Activated B cell treated with CpG ODN at 0.5 μM for 24 hours (primary cell): ENCODE data around the gene DLGAP1. TPM values are rescaled to one million over a fixed set of nuclear protein-coding genes. Genes with fewer than 3 reads are reported as not detected.

Experiments
- ATAC-seq: fragments of 200-7000 bp; cut with Tn5 transposase; one replicate; pipeline ENCODE4 v1.10.0; 2021; ENCODE audit warnings: low read depth, mild to moderate bottlenecking, moderate library complexity
- CTCF ChIA-PET: fragments of 350-600 bp; sonication (Branson Sonifier 250); formaldehyde crosslinking; loops from one replicate; lab custom pipeline; 2021; ENCODE audit warnings: antibody characterized with exemption; lab: Charles Lee
- POLR2A ChIA-PET: fragments of 350-600 bp; sonication (Branson Sonifier 250); formaldehyde crosslinking; loops from one replicate; lab custom pipeline; 2021; ENCODE audit warnings: antibody characterized with exemption; lab: Charles Lee
- DNase-seq: peaks from one replicate; pipeline ENCODE4 v3.0.0; 2022
- H3K27ac Mint-ChIP-seq: one replicate; pipeline ENCODE4 v1.8.0; 2020; ENCODE audit warnings: mixed read lengths
- H3K27me3 Mint-ChIP-seq: one replicate; pipeline ENCODE4 v1.8.0; 2021; ENCODE audit warnings: mixed read lengths
- H3K36me3 Mint-ChIP-seq: one replicate; pipeline ENCODE4 v1.8.0; 2021; ENCODE audit warnings: low read depth, mixed read lengths
- H3K4me1 Mint-ChIP-seq: one replicate; pipeline ENCODE4 v1.8.0; 2021; ENCODE audit warnings: mixed read lengths
- H3K4me3 Mint-ChIP-seq: one replicate; pipeline ENCODE4 v1.8.0; 2020; ENCODE audit warnings: mild to moderate bottlenecking, mixed read lengths
- H3K9me3 Mint-ChIP-seq: one replicate; pipeline ENCODE4 v1.8.0; 2020; ENCODE audit warnings: mixed read lengths
- intact Hi-C: fragments of 100-400 bp; cut with micrococcal nuclease; formaldehyde crosslinking; loops from one replicate; pipeline ENCODE4 v1.15.1; 2024
- total RNA-seq: library from RNA; stranded (reverse); gene quantifications from 2 replicates; pipeline ENCODE4 v1.2.3, GENCODE V29; 2022
- TF ChIP-seq, protein P1 (sequence below): fragments of 200-600 bp; IDR thresholded peaks from one replicate; pipeline ENCODE4 v1.8.0; 2022; ENCODE audit warnings: antibody characterized with exemption, mild to moderate bottlenecking

DLGAP1 gene
- total RNA-seq, 1 donor from 2014 or later, result 0.18 TPM

DNA sequence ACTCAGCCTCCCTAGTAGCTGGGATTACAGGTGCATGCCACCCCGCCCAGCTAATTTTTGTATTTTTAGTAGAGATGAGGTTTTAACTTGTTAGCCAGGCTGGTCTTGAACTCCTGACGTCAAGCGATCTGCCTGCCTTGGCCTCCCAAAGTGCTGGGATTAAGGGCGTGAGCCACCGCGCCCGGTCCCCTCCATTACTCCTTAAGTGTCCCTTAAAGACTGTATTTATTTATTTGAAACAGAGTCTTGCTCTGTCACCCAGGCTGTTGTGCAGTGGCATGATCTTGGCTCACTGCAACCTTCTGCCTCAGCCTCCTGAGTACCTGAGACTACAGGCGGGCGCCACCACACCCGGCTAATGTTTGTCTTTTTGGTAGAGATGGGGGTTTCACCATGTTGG, 856.5 kb downstream of the DLGAP1 start:
- ATAC-seq (no peak), DNase-seq (no peak)
- Mint-ChIP-seq H3K27me3 (no peaks in the 10 kb centered on the region), H3K4me1 (peaks cover 47% of the 10 kb centered on the region), H3K36me3 (peaks cover 23% of the 10 kb centered on the region), H3K27ac (no peak overlapping the region), H3K9me3 (no peaks in the 10 kb centered on the region), H3K4me3 (no peak overlapping the region)
- TF ChIP-seq, protein P1, sequence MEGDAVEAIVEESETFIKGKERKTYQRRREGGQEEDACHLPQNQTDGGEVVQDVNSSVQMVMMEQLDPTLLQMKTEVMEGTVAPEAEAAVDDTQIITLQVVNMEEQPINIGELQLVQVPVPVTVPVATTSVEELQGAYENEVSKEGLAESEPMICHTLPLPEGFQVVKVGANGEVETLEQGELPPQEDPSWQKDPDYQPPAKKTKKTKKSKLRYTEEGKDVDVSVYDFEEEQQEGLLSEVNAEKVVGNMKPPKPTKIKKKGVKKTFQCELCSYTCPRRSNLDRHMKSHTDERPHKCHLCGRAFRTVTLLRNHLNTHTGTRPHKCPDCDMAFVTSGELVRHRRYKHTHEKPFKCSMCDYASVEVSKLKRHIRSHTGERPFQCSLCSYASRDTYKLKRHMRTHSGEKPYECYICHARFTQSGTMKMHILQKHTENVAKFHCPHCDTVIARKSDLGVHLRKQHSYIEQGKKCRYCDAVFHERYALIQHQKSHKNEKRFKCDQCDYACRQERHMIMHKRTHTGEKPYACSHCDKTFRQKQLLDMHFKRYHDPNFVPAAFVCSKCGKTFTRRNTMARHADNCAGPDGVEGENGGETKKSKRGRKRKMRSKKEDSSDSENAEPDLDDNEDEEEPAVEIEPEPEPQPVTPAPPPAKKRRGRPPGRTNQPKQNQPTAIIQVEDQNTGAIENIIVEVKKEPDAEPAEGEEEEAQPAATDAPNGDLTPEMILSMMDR, result no peak
- CTCF ChIA-PET, result interaction anchor here (0.7 to 5.8 kb wide), 3 partner anchors 9 to 72 kb away, joined by 3 to 75 read pairs (median 3); no protein-coding TSS in a partner anchor
- POLR2A ChIA-PET, result interaction anchor here (0.6 to 7.9 kb wide), 3 partner anchors 67 to 148 kb away, joined by 3 to 432 read pairs (median 4); partner anchors contain the start of gene TGIF1
- intact Hi-C loops, result loop anchor here (5.0 kb wide), 1 partner anchor 636 kb away; no protein-coding TSS in a partner anchor

DNA sequence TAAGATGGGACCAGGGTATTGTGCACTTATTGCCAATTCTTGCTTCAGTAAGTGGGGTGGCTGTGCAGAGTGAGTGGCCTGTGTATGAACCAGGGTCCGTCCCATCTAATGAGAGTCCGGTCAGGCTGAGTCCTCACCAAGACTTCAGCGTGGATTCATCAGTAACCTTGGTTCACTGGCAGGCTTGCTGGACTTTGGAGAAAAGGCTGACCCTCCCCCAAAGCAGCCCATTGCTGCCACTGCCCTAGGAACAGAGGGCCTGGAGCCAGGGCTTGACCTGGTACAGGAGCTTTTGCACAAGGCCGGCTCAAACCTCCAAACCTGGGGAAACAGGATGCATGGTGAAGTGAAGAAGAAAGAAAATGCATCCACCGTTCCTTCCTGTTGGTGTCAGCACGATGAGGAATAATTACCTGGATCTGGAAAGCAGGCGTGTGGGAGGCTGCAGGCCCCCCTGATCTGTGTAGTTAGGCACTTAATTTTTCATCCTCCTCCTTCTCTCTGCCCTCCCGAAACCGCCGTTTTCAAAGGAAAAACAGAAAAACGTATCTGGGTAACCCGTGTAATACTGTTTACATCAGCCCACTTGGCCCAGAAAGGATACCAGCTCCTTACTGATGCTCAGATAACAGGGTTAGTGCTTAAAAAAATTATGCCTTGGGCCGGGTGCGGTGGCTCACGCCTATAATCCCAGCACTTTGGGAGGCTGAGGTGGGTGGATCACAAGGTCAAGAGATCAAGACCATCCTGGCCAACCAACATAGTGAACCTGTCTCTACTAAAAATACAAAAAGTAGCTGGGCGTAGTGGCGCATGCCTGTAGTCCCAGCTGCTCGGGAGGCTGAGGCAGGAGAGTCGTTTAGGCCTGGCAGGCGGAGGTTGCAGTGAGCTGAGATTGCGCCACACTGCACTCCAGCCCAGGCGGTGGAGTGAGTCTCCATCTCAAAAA, 857.4 kb downstream of the DLGAP1 start:
- POLR2A ChIA-PET, result interaction anchor here (0.6 to 7.9 kb wide), 10 partner anchors 8 to 753 kb away, joined by 3 to 432 read pairs (median 28); partner anchors contain the start of genes MYL12A and TGIF1
- H3K27me3 Mint-ChIP-seq, result no peaks in the 10 kb centered on the region
- H3K9me3 Mint-ChIP-seq, result no peaks in the 10 kb centered on the region
- H3K4me3 Mint-ChIP-seq, result peak overlapping the region; percentile 90
- H3K4me1 Mint-ChIP-seq, result peaks cover 55% of the 10 kb centered on the region
- CTCF ChIA-PET, result interaction anchor here (0.7 to 5.8 kb wide), 11 partner anchors 8 to 343 kb away, joined by 3 to 81 read pairs (median 9); partner anchors contain the start of gene TGIF1
- peaks cover 23% of the 10 kb centered on the region for H3K36me3 Mint-ChIP-seq
- TF ChIP-seq, protein P1, result no peak
- no peak for ATAC-seq
- DNase-seq, result no peak
- peak overlapping the region; percentile 94 for H3K27ac Mint-ChIP-seq
- intact Hi-C loops, result loop anchor here (2.0 to 5.0 kb wide), 2 partner anchors 15 to 635 kb away; no protein-coding TSS in a partner anchor

DNA sequence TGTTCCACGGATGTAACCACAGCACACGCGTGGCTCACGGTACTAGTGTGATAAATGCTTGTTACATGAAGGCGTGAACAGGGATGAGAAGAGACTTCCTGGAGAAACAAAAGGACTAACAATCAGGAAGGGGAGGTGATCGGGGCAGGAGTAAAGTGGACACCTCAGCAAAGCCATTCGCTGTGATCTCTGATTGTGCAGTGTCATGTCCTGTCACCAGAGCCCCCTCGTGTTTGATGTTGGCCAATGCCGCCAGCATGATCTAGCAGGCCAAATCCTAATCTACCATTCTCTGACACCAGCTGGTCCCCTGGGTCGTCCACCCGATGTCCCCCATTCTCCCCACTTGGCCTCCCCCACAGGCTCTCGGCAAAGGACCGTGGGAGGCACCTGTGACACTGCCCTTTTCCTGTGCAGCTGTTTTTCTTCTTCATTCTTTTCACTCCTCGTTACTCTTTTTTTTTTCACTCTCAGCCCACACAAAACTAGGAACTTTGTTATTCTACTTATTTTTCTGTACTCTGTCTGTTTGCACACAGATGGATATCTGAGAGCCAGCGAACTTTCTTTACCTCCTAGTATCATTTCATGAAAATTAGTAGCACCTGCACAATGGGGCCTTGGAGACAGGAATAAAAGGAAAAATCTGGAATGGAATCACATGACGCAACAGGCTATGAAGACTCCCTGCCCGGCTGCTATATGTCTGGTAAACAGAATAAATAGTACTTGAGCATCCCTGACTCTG, 858.3 kb downstream of the DLGAP1 start:
- Mint-ChIP-seq H3K27me3 (no peaks in the 10 kb centered on the region), H3K27ac (peak overlapping the region; percentile 94), H3K9me3 (no peaks in the 10 kb centered on the region), H3K36me3 (peaks cover 23% of the 10 kb centered on the region), H3K4me1 (peaks cover 60% of the 10 kb centered on the region), H3K4me3 (peak overlapping the region; percentile 90)
- DNase-seq (peak; percentile 34), ATAC-seq (no peak)
- CTCF ChIA-PET, result interaction anchor here (0.6 to 5.8 kb wide), 17 partner anchors 9 to 941 kb away, joined by 3 to 81 read pairs (median 5); partner anchors contain the start of gene TGIF1
- POLR2A ChIA-PET, result interaction anchor here (0.6 to 7.9 kb wide), 11 partner anchors 9 to 752 kb away, joined by 3 to 432 read pairs (median 10); partner anchors contain the start of genes MYL12A and TGIF1
- TF ChIP-seq, protein P1, result no peak
- intact Hi-C loops, result loop anchor here (1.0 to 5.0 kb wide), 3 partner anchors 14 to 635 kb away; no protein-coding TSS in a partner anchor

DNA sequence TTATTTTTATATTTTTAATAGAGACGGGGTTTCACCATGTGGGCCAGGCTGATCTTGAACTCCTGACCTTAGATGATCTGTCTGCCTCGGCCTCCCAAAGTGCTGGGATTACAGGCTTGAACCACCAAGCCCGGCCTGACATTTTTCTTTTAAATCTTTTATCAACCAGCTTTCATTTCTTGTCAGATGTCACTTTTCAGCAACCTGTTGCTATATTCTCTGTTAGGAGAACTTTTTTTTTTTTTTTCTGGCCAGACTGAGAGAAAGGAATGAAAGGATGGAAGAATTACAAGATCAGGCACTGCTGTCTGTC, 858.8 kb downstream of the DLGAP1 start:
- ChIA-PET POLR2A (interaction anchor here (0.7 to 7.9 kb wide), 17 partner anchors 7 to 417 kb away, joined by 3 to 432 read pairs (median 10); partner anchors contain the start of genes MYL12A and TGIF1), CTCF (interaction anchor here (0.6 to 5.8 kb wide), 18 partner anchors 9 to 940 kb away, joined by 3 to 81 read pairs (median 8); no protein-coding TSS in a partner anchor)
- ATAC-seq, result no peak
- Mint-ChIP-seq H3K4me3 (peak overlapping the region; percentile 90), H3K27ac (peak overlapping the region; percentile 94), H3K27me3 (no peaks in the 10 kb centered on the region), H3K9me3 (no peaks in the 10 kb centered on the region), H3K36me3 (peaks cover 23% of the 10 kb centered on the region), H3K4me1 (peaks cover 61% of the 10 kb centered on the region)
- TF ChIP-seq, protein P1, result no peak
- intact Hi-C loops, result loop anchor here (1.0 to 5.0 kb wide), 3 partner anchors 13 to 634 kb away; no protein-coding TSS in a partner anchor
- no peak for DNase-seq
